ENCODE results near the gene STAT1.

Gene STAT1

DNA sequence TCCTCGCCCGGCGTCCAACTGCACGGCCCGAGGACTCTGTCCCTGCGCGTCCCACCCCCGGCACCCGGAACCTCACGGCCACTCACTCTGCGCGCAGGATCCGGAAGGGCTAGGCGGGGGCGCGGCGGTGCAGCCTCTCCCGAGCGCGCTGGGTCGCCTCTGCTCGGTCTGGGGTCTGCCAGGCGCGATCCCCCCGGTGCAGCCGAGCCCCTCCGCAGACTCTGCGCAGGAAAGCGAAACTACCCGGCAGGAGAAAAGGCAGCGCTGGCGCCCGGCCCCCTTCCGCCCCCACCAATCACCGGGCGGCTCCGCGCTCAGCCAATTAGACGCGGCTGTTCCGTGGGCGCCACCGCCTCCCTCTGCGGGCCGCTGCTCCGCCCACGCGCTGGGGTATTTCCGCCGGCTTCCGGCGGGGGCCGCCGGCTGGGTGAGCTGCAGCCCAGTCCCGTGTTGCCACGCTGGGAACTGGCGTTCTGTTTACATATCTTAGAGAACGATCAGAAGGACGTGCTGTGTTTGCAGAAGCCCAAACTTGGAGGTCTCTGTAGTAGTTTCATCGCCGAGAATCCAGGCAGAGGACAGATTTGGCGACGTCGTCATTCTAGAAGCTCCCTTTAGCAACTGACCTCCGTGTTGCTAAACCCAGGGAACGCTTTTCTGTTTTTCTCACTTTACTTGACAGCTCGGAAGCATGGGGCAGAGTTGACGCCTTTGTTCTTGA lies at the start of gene STAT1:
STAT1 (minus strand) TSS at position 240 of the 721 bp plus-strand sequence. CDS start 4,168 bp downstream, outside the sequence.
- peak; percentile 98 to 100 (median 99) for DNase-seq

DNA sequence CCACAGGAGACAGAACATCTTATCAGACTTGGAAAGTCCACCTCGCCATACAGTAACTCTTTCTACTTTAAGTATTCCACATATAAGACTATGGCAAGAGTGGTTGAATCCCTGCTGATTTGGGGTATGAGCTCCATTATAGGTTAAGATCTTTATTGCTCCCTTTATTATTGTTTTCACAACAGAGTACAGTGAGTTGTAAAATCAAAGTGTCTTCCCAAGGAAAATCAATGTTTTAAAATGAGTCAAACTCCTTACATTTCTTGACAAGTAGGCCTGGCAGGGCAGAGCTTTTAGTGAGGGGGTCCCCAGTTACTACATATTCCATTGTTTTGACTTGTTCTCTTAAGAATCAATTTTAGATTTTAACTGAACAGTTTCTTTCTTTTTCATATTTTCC lies 49.6 kb upstream of the STAT1 start:
- DNase-seq = no peak

DNA sequence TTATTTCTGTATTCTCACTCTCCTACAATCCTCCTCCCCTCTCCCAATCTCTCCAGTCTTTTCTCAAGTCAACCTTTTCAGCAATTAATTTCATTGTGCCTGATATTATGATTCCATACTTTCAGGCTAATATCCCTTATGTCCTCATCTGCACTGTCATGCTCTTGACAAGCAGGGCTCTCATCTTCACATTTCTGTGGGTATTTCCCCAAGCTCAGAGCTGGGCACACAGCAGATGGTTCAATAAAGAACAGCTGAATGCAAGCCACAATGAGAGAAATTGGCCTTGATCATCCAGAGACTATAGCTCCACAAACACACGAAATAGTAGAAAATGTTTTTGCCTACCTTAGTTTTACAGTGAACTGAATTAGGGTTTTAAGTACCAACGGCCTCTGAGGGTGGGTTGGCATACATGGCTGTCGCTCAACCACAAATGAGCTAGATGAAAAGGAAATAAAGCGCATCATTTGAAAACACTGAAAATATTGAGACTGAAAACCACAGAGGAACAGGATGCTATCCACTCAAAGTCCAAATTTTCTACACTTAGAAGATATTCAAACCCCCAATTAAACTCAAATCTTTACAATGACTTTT lies 47.5 kb upstream of the STAT1 start:
- DNase-seq = no peak

DNA sequence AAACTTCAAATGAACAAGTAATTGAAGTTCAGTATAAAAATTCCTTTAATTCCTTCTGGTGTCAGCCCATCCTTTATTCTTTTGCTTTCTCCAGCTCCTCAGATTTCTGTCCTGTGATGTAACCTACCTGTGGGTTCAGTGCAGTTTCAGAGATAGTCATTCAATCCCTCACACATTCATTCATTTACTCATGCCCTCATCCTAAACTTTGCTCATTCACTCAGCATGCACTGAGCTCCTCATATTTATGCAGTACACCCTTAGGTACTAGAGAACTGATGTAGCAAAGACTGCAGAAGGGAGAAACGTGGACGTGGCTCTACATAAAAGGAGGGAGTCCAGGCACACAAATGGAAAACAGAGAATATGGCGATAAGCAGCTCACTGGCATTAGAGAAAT lies 45.3 kb upstream of the STAT1 start:
- no peak for DNase-seq

DNA sequence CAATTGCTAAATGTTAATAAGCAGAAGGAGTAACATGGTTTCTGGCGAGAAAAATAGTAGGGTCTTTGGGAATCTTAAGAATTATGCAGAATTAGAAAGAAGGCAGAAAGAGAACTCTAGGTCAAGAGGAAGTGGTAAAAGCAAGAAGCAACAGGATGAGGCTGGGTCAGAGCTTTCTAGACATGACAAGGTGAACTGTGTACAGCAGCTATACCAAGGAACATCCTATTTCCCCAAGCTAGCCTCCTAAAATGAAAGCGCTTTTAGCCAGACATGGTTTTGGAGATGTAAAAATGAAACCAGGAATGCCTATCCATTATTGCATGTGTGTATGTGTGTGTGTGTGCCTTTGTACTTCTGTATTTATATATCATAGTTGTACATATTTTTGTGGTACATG lies 42.3 kb upstream of the STAT1 start:
- peak in 2 of 3 donors; percentile 12 to 25 for DNase-seq

DNA sequence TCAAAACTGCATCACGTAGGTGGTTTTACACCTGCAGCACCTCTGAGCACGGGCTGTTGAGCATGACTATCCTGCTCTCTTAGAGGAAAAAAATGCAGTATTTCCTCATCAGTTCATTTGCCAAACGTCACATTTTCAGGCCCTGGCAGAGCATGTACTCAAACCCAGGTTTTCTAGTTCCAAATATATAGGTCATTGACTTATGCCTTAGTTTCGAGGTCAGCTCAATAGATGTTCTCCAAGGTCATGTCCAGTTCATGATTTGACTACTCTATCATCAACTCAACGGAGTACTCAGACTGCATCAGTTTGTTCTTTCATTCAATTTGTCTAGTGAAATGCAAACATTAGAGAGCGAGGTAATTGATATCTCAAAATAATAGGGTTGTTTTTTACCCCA lies 39.3 kb upstream of the STAT1 start:
- DNase-seq = no peak

DNA sequence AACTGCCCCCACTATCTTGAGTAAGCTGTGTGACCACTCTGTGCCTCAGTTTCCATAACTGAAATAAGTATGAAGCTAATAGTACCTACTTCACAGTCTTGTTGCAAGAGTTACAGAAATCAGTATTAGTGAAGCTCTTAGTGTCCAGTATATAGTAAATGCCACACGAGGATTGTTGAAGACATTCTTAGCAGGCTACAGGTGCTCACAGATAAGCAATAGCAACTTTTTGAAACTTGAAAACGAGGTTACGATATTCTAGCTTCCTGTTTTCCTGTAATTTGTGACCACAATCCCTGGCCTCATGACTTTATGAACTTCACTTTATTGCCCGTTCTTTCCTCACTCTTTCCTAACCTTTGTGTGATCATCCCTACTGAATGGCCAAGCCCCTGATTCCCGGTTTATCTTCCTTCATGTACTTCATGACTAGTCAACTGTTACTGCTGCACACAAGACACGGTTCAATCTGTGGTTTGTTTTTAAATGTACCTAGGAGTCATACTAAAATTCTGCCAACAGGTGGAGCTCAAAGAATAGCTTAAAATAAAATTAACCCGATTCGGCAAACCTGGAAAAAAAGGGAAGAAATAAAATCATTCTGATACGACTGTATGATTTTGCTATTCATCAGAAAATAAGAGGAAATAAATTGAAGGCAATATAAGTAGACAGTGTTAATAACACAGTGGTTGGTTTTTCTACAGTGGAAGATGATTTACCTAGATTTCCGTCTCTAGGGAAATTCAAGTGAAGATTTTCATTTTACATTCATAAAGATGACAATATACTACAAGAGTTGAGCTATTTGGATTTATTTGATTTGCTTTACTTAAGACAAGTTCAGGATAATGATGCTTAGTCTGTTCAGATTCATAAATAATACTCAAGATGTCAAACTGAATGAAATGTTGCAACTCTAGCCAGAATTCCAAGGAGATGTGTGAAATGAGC lies 38.1 kb upstream of the STAT1 start:
- DNase-seq = peak; percentile 63 to 78 (median 78)

DNA sequence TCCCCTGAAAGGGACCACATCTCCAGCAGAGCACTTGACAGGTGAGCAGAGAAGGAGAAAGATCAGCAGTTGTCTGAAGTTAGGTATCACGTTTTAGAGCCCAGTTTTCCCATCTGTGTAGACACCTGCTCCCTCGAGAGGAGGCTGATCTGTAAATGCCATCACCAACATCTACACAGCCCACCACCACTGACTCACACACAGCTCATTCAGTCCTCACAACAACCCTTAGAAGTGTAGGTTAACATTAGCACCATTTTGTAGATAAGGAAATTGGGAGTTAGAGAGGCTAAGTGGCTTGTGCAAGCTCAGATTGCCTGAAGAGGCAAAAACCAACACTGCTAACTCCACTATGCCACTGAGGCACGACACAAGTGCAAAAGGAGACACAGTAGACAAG lies 37.2 kb upstream of the STAT1 start:
- no peak for DNase-seq

DNA sequence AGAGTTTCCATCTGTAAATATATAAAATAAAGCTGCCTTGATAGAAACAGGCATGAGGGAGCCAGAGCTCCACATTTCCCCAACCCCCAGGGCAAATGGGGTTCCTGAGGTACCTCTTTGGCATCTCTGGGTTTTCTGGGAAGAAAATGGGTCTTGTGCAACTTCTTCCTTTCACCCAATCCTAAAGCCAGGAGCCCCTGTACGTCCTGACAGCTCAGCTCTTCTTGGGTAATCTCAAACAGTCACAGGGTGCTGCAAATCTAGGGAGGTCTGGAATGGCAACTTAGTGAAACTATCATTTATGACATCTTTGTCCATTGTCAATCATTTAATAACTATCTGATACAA lies 36.6 kb upstream of the STAT1 start:
- peak in 1 of 3 donors; percentile 33 for DNase-seq

DNA sequence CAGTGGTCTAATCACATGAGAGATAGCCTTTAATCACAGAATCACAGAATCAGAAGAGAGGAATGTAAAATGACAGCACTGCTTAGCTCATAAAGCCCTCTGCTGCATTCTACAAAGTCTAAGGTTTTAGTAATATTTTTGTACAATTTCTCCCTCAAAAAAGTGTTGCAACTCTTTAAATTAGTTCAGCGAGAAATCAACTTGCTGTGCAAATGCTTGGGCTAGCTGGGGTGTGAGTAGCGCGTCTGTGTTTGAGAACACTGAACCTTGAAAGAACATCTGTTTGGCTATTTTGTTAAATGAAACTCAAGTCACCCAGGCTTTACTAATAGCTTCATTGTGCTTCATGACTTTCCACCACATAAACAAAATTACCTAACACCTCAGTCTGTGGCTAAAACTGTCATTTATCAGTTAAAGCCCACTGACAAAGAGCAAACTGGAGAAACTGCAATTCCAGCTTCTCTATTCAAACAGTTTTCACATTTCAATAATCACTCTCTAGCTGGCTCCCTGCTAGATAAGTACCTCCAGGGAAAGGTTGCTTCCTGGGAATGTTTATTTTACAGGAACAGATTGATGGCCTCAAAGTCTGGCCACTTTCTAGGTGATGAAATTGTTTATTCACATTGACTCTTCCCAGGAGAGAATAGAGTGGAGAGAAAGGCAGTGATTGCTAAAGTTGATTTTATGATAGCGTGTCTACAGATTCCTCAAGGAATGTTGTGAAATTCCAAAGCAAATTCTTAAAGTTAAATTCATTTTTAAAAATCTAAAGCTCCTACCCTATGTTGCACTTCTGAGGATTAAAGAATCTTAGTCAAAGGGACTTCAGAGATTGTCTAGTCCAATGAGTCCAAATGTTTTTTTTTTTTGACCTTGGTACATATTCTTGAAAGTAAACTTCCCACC lies 36.0 kb upstream of the STAT1 start:
- DNase-seq = no peak

DNA sequence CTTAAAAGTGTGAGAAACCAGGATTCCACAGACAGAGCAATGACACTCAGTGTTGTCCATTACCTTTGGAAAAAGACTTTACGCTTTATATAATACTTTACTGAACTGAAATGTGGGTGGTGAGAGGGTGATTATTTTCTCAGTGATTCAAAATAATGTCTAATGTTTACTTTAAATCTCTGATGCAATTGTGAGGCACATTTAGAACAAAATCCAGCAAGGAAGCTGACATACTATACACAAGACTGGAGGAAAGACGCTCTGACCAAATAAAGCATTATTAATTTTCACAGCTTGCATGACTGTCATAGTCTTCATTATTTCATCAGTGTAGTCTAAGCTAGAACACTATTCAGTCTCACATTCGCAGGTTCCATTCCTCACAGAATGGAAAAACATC lies 34.1 kb upstream of the STAT1 start:
- DNase-seq = no peak

DNA sequence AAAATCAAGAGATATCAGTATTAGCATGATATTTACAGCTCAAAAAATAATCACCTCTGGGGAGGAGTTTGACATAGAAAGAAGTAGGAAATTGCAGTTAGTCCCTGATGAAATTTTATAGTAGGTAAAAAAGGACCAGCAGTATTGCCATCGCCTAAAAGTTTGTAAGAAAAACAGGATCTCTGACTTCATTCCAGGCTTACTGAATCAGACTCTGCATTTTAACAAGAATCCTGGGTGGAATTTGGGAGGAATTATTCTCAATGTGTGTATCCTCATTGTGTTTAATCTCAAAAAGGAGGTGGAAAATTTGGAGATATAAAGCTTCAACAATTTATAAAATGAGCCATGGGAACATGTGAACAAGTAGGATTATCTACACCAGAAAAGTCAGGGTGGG lies 31.2 kb upstream of the STAT1 start:
- no peak for DNase-seq

DNA sequence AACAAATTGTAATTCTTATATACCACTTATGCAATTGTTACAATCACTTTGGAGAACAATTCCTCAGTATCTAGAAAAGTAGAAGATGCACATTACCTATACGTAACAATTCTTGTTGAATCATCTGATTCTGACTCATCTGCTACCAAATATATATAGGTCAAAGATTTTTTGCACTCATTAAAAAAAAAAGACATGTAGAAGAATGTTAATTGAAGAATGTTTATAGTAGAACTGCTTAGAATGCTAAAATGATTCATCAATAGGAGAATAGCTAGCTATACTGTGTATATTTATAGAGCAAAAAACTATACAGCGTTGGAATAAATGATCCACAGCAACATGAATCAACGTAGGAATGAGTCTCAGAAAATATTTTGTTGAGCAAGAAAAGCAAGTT lies 29.5 kb upstream of the STAT1 start:
- DNase-seq = no peak

DNA sequence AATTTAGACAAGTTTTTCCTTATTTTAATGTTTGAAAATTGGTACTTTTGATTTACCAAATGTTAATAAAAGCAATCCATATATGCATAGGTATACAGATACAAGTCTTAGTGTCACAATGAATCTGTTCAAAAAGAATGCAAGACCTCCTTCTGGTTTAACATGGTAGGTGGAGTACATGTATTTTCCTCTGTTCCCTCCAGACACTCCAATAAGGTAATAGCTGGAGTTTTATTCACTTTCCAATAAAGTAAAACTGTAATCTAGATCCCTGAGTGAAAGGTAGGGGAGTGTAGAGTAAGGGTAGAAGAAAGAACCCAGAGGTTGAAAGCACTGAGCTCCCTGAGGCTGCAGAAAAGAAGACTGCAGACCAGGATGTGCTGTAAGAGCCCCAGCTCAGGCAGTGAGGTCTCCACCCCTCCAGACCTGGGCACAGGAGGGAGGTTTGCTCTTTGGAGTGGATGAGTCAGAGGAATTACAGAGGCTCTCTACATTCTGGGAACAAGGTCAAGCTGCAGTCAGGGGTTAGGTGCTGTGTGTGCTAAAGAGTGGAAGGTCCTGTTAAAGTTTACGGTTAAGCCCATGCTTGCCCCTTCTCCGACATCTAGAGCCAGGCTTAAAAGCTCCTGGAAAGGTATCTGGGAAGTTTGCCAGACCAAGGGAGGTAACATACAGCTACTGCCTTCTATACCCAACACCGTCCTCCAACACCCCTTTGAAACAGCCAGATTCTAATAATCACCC lies 27.6 kb upstream of the STAT1 start:
- DNase-seq = no peak

DNA sequence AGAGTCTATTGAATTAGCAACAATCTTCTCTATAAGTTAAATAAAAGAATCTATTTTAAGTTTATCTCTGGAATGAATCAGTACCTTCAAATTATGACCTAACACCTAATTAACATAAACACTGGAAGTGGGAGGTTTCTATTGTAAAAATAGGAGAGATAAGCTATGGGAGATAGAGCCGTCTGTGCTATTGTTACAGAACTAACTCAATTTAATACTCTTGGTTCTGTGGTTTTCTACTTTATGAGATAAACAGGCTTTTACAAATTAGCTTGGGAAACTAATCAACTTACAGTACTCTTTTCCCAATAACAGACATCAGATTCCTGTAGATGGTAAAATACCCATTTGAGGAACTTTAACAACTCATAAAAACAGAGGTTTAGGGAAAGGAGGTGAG lies 25.6 kb upstream of the STAT1 start:
- DNase-seq = no peak

DNA sequence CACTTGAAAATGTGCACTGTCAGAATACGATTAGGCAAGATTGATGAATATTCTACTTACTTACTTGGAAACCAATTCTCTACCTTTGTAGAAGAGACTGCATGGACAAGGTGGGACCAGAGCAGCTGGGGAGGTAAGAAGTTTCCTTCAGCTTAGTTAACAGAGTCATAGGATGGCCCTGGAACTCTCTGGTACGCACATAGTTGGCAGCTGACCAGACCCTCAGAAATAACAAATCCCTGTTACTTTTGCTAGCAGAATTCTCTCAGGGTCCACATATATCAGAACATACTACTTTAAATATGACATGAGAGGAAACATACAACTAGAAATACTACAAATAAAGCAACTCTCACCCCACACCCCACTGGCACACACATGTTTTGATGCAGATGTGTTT lies 24.8 kb upstream of the STAT1 start:
- DNase-seq = no peak

DNA sequence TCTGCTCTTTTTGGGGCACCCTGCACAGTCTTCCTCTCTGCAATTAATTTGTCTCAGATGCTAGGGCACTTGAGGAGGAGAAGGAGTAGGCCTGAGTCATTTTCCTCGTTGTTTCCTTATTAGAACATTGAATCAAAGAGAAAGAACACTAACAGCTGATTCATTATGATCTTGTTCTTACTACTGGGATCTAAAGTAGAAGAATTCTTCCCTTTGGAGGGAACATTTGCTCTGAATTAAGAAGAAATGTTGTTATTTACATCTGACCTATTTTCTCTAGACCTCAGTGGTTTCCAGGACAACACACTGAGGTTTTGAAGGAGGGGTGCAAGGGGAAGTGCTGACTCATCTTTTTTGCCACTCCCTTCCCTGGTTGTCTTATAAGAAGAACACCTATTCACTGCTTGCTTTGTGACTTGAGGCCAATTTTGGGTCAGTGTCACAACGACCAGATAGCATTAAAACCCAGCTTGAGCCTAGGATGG lies 24.3 kb upstream of the STAT1 start:
- DNase-seq = peak; percentile 41 to 64 (median 56)

DNA sequence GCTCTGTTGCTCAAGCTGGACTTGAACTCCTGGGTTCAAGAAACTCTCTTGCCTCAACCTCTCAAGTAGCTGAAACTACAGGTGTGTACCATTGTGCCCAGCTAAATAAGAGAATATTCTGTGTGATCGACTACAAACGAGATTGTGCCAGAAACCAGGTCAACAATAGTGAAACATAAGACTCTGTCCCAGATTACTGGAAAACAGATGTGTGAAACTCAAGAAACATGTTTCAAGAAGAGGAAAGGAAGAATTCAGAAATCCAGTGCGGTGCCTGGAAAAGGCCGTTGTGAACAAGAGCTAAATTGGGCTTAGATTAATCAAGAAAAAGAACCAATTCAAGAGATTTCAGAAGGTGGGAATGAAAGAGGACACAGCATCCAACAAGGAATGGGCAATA lies 23.4 kb upstream of the STAT1 start:
- no peak for DNase-seq

DNA sequence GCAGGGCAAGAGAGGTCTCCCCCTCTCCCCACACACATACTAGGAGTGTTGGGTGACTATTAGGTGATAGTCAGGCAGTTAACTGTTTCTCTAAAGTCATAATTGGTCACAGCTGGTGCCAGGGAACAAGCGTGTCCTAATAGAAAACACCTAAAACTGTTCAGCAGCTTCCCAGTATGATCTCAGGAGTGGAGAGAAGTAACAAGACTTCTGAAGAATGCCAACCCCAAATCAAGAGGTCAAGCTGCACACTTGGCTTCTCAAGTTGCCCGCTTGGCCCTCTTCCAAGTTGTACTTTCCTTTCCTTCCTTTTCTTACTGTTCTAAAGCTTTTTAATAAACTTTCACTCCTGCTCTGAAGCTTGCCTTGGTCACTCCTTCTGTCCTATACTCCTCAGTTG lies 22.4 kb upstream of the STAT1 start:
- no peak for DNase-seq

DNA sequence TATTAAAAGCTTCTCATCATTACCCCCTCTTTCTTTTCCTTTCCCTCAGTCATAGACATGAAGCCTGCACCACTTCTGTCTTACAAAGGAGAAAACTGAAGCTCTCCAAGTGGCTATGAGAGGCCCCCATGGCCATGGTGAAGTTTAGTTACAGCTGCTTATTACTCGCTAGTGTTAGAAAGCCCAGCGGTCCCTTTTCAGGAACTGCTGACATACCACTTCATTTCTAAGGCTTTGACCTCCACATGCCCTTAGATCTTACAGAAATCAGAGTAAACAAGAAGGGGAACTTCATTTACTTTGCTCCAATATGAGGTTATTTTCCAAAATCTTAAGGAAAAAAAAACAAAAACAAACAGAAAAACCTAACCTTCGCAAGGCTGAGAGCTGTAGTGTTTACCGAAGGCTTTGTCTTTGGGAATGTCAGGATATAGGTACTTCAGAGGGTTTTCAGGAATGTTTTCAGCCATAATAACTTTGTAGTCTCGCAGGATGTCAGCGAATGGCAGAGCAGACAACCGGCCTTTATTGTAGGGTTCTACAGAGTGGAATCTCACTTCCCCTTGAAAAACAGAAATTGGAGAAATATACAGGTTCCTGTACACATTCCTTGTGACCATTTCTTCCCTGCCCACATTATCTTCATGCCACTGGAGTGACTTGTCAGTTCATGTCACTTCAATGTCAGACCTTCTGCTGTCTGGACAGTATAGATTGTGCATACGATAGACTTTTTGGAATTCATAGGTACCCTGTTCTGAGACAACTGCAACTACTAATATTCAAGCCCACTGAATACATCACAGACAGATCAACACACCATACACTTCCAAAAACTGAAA lies 18.8 kb upstream of the STAT1 start:
- DNase-seq = peak; percentile 46 to 59 (median 53)

DNA sequence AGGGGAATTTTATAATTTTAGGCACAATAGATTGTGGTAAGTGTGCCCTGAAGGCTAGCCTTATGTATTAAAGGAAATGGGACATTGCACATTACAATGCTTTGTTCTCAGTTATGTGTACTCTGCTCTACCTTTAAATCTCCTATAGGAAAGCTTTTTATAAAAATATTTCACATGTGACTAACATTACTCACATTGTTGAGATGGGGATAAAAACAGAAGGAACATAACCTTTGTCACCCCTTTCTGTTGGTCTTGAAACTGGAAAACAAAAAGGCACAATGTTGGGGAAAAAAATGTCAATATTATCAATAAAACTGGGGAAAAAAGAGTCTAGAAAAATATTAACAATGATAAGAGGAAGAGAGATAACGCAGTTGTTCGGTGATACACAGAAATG lies 17.3 kb upstream of the STAT1 start:
- DNase-seq = no peak

All from suppressor macrophage treated with lipopolysaccharide for 1 hour (primary cell).